Natural killer cell treated with Interleukin-12 subunit alpha and Interleukin-12 subunit beta and Interleukin-15 and Interleukin-18, amount 100 ng/mL, for 72 hours (primary cell): ENCODE results near the gene CRYBG3. TPM values are rescaled to one million over a fixed set of nuclear protein-coding genes. Genes with fewer than 3 reads are reported as not detected.

Source experiments
- ATAC-seq, 2 donors: fragments of 150-1000 bp; cut with Tn5 transposase in 1 of 2; sonication (Bioruptor Pico), chemical (Tn5 transposase) in 1 of 2; 2 replicates each; pipeline ENCODE4 v1.10.0; 2021
- DNase-seq: peaks from one replicate; pipeline ENCODE4 v3.0.0; 2022; ENCODE audit warnings: low spot score
- H3K27ac Mint-ChIP-seq, 2 donors: 1 replicate in 1 of 2; 2 replicates in 1 of 2; pipeline ENCODE4 v1.8.0; 2022; ENCODE audit warnings: mixed read lengths in 2 of 2, mild to moderate bottlenecking in 1 of 2, moderate library complexity in 1 of 2
- H3K27me3 Mint-ChIP-seq, 2 donors: 1 replicate in 1 of 2; 2 replicates in 1 of 2; pipeline ENCODE4 v1.8.0; 2022; ENCODE audit warnings: mixed read lengths in 2 of 2
- H3K36me3 Mint-ChIP-seq: one replicate; pipeline ENCODE4 v1.8.0; 2022; ENCODE audit warnings: mixed read lengths
- H3K4me1 Mint-ChIP-seq, 2 donors: 1 replicate in 1 of 2; 2 replicates in 1 of 2; pipeline ENCODE4 v1.8.0; 2022; ENCODE audit warnings: low read depth in 2 of 2, mixed read lengths in 2 of 2, mild to moderate bottlenecking in 1 of 2
- H3K4me3 Mint-ChIP-seq: one replicate; pipeline ENCODE4 v1.8.0; 2022; ENCODE audit warnings: mixed read lengths
- H3K9me3 Mint-ChIP-seq: 2 replicates; pipeline ENCODE4 v1.8.0; 2022; ENCODE audit warnings: mixed read lengths
- total RNA-seq, 2 donors: library from RNA; stranded (reverse); gene quantifications; one replicate each; pipeline ENCODE4 v1.2.3, GENCODE V29; 2022

The CRYBG3 gene
- total RNA-seq, 2 donors from 2014 or later: 1.1 TPM

DNA sequence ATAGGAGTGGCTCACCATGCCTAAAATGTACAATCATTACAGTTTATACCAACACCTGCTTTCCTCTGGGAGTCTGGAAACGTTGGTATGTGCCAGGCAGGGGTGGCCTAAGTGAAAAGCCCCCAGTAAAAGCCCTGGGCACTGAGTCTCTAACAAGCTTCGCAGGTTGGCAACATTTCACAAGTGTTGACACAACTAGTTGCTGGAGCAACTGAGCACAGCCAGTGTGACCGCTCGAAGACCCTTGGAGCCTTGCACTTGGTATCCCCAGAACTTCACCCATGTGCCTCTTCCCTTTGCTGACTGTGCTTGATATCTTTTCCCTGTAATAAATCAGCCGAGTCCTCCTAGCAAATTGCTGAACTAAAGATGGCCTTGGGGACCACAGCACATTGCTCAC lies 147.7 kb downstream of the CRYBG3 start:
- ATAC-seq: no peak
- no peak for DNase-seq
- Mint-ChIP-seq H3K27me3 (no peaks in the 10 kb centered on the region), H3K4me1 (peaks cover 23 to 42% of the 10 kb centered on the region in 2 donors), H3K9me3 (no peaks in the 10 kb centered on the region), H3K27ac (no peak overlapping the region), H3K4me3 (no peak overlapping the region), H3K36me3 (peaks cover 9% of the 10 kb centered on the region)

DNA sequence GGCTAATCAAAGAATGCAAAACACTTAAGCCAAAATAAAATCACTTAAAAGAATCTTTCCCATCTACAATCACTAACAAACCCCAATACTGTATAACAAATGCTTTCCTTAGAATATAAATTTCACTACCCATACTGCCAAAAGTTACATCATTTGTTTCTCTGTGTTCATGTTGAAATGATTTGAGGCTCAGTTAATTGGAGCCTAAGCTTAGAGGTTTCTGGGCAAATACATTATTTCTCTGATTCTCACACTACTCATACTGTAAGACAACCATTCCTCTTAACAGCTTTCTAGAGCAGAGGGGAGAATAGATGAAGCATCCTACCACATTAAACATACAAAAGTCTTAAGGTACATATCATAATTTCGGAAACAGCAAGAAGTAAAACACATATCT lies 148.3 kb downstream of the CRYBG3 start:
- no peak for ATAC-seq
- Mint-ChIP-seq H3K4me3 (peak overlapping the region; percentile 97), H3K27me3 (no peaks in the 10 kb centered on the region), H3K36me3 (peaks cover 9% of the 10 kb centered on the region), H3K4me1 (peaks cover 23 to 42% of the 10 kb centered on the region in 2 donors), H3K27ac (peak overlapping the region in 1 of 2 donors; percentile 89), H3K9me3 (no peaks in the 10 kb centered on the region)
- no peak for DNase-seq

DNA sequence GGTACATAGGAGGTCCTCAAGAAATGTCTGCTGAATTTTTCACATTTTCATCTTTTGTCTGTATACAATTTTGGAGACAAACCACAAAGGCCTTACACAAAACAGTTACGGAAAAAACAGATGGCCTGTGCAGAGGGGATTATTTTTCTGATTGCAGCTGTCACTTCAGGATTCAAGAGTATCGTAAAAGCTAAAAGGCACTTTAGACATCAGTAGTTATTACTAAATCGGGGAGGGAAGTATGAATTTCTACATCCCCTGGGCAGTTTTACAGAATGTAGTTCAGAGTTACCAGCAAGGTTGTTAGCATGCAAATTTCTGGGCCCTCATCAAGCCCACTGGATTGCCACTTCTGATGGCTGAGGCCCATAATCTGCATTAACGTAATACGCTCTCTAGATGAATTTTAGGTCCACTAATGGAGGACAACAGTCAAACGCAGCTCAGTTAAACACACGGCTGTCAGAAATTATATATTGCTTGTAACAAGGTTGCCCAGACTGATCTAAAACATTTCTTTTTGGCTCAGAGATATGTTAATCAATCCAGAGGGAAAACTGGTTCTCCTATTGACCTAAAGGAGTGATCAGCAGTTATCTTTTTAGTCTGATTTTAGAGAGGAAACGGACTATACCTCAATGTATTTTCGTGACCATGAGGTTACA lies 149.3 kb downstream of the CRYBG3 start:
- peak overlapping the region; percentile 76 to 89 for H3K27ac Mint-ChIP-seq
- H3K27me3 Mint-ChIP-seq: no peaks in the 10 kb centered on the region
- H3K9me3 Mint-ChIP-seq: no peaks in the 10 kb centered on the region
- DNase-seq: no peak
- no peak for ATAC-seq
- peak overlapping the region; percentile 97 for H3K4me3 Mint-ChIP-seq
- H3K36me3 Mint-ChIP-seq: peaks cover 4% of the 10 kb centered on the region
- H3K4me1 Mint-ChIP-seq: peaks cover 23 to 42% of the 10 kb centered on the region in 2 donors

DNA sequence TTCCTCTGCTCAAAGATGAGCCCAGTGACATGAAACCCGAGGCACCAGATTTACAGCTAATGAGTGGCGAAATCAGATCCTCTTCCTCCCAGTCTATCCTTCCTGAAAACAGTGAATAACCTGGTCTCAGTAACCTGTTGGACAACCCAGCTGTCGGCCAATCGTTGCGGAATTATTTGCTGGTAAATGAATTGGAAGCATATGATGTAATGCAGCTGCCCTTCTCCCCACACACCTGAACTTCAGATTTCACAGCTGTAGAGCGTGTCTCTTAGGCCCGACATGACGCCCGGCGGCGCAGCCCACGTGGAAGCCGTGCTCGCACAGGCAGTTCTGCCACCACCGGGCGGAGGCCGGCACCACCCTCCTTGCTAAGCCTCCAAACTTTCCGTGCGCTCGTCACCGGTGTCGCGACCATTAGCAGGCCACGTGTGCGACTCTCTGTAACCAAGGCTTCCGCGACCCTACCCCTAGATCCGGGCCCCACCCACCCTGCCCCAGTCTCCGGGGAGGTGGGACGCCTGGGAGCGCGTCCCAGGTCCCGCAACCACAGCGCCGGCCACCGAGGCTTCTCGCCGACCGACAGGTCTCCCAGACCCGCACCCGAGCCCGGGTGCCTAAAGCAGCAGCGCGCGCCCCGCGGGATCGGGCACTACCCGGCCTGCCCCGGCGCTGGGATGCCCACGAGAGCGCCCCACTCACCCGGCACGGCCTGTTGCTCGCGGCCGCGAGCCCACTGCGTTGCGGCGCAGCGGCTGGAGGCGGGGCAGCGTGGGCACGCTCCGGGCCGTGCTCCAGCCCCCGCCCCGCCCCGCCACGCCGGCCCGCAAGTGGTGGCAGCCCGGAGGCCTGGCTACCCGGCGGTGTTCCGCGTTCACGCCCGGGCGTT lies 150.1 kb downstream of the CRYBG3 start, which contains the start of gene RIOX2:
Gene RIOX2 (minus strand): TSS at position 753 of the 889 bp plus-strand sequence. CDS start 4,838 bp downstream, outside the sequence.
- Mint-ChIP-seq H3K4me3 (peak within 1 kb of the TSS; percentile 97), H3K4me1 (peaks cover 23 to 40% of the 10 kb centered on the region in 2 donors), H3K9me3 (no peaks in the 10 kb centered on the region), H3K27me3 (no peaks in the 10 kb centered on the region), H3K36me3 (peaks cover 2% of the 10 kb centered on the region), H3K27ac (peak within 1 kb of the TSS; percentile 76 to 89)
- DNase-seq: peak; percentile 80
- ATAC-seq: peak; percentile 95 to 96

DNA sequence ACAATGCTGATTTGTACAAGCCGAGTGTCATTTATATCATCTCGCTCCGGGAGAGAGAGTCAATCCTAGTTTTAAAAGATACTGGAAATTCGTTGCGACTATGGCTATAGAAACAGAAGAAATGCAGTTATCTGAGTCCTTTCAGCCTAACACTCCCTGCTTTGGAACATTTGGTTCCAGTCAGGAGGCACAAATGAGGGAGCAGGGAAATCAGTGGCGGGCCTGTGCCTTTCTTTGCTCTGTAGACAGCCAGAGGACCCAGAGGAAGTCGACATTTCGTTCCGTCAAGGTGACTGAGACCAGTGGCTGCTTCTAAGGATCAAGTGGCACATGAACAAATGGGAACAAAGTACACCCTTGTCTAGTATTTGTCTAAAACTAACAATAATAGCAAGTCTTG lies 151.2 kb downstream of the CRYBG3 start:
- H3K4me3 Mint-ChIP-seq: peak overlapping the region; percentile 67
- H3K9me3 Mint-ChIP-seq: no peaks in the 10 kb centered on the region
- H3K4me1 Mint-ChIP-seq: peaks cover 21 to 33% of the 10 kb centered on the region in 2 donors
- ATAC-seq (no peak), DNase-seq (no peak)
- H3K27me3 Mint-ChIP-seq: no peaks in the 10 kb centered on the region
- H3K36me3 Mint-ChIP-seq: no peaks in the 10 kb centered on the region
- peak overlapping the region in 1 of 2 donors; percentile 37 for H3K27ac Mint-ChIP-seq

DNA sequence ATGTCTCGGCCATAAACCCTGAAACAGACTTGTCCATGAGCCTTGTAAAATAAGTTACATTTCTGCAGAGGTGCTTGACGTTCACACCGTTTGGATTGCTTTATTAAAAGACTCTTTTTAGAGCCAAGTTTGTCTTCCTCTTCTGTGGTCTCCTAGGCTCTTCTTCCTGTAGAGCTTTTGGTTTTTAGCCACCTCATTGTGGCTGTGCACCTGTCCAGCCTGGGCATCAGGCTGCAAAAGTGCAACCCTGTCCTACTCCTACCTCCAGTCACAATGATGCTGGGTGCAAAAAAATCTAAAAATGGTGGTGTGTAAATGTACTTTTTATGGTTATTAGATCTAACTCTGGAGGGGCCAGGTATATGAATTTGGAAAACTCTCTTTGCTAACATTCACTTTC lies 153.2 kb downstream of the CRYBG3 start:
- Mint-ChIP-seq H3K27me3 (no peaks in the 10 kb centered on the region), H3K36me3 (no peaks in the 10 kb centered on the region), H3K9me3 (no peaks in the 10 kb centered on the region), H3K27ac (no peak overlapping the region), H3K4me1 (peaks cover 18 to 20% of the 10 kb centered on the region in 2 donors), H3K4me3 (no peak overlapping the region)
- DNase-seq: no peak
- no peak for ATAC-seq

DNA sequence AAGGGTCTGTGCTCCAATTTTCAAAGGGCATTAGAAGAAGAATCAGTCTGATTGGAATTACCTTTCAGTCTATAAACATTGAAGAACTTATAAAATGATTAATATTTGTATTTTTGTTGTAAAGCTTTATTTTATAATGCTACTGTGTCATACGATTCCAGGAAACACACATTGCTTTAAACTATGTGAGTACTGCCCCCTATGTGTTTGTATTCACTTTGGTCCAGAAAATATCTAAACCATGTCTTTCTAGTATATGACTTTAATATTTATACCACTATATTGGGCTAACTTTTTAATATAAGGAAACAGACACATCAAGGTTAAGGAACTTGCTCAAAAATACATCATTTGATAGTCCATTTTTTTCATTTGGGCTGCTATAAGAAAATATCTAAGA lies 153.7 kb downstream of the CRYBG3 start:
- Mint-ChIP-seq H3K27me3 (no peaks in the 10 kb centered on the region), H3K27ac (no peak overlapping the region), H3K4me1 (peaks cover 14 to 15% of the 10 kb centered on the region in 2 donors), H3K4me3 (no peak overlapping the region), H3K9me3 (no peaks in the 10 kb centered on the region), H3K36me3 (no peaks in the 10 kb centered on the region)
- DNase-seq (no peak), ATAC-seq (no peak)

DNA sequence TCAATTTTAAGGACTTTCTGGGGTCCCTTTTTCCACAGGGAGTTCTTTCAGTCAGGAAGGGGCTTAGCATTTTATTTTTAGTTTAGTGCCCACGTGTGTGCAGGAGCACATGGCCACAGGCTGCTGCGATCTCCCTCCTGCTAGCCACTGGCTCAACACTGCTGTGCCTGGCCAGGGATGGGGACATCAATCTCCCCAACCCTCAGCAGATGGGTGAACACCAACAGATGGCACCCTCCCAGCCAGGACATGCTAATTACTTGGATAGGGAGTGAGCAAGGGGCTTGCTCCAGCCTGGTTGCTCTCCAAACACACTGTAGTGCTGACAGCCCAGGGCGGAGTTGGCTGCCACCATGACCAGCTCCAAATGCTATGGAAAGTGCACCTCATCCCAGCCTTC lies 157.8 kb downstream of the CRYBG3 start:
- no peaks in the 10 kb centered on the region for H3K27me3 Mint-ChIP-seq
- no peak overlapping the region for H3K27ac Mint-ChIP-seq
- H3K4me3 Mint-ChIP-seq: no peak overlapping the region
- DNase-seq: no peak
- no peaks in the 10 kb centered on the region for H3K36me3 Mint-ChIP-seq
- no peaks in the 10 kb centered on the region for H3K9me3 Mint-ChIP-seq
- no peaks in the 10 kb centered on the region for H3K4me1 Mint-ChIP-seq
- no peak for ATAC-seq

DNA sequence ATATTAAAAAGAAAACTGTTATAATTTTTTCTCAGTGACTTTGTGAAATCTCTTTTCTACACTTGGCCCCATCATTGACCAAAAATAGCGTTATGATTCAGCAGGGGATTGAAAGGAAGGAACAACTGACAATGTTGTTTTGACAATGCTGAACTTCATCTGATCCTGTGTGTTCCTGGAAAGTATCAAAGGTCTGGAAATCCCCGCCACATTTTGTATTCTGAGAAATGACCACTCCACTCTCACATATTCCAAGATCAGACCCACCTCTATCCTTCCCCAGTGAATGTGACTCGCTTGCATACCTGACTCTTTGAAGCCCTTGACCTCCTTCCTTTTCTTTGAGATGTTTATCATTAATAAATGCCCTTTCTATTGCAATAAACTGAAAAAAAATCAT lies 160.1 kb downstream of the CRYBG3 start:
- Mint-ChIP-seq H3K4me1 (no peaks in the 10 kb centered on the region), H3K27me3 (peaks cover 0 to 2% of the 10 kb centered on the region in 2 donors), H3K9me3 (no peaks in the 10 kb centered on the region), H3K4me3 (no peak overlapping the region), H3K36me3 (no peaks in the 10 kb centered on the region), H3K27ac (no peak overlapping the region)
- ATAC-seq (peak in 1 of 2 donors; percentile 41), DNase-seq (no peak)

DNA sequence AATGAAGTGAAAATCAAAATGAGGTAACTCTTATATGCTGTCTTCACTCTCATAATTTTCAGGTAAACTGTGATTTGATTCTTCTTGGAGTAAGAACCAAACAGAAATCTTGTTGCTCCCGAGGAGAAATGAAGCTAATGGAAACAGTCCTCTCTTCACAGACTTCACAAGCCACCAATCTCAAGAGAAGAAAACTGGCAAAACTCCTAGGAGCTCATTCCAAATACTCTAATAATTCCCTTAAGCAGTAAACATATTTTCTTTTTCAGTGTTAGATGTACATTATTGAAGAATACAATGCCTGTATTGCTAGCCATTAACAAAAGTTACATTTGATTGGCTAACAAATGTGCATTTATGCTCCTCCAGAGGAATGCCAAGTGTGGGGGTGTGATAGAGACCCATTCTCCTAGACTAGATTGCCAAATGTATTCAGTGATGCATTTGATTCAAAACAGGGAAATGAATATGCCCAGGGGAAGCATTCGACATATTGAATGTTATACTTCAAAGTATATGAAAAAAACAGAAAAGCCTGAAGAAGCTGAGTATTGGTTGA lies 162.2 kb downstream of the CRYBG3 start:
- no peak overlapping the region for H3K4me3 Mint-ChIP-seq
- ATAC-seq (no peak), DNase-seq (no peak)
- H3K9me3 Mint-ChIP-seq: no peaks in the 10 kb centered on the region
- H3K27ac Mint-ChIP-seq: no peak overlapping the region
- H3K36me3 Mint-ChIP-seq: no peaks in the 10 kb centered on the region
- H3K27me3 Mint-ChIP-seq: peaks cover 0 to 2% of the 10 kb centered on the region in 2 donors
- H3K4me1 Mint-ChIP-seq: peaks cover 0 to 3% of the 10 kb centered on the region in 2 donors

DNA sequence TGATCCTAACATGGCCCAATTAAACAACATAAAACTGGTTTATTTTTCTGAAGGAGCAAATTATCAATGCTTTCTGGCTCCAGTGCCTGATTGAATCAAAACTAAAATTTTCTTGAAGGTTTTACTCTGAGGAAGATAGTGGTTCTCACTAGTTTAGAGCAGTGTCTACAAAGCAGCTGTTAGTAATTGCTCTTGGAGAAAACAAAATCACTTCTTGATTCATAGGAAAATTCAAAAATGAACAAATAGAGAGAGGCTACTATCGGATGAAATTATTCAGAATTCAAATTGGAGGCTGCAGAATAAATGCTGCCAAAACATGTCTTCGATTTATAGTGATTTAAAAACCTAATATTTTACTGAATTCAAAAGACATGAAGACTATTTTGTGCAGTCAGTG lies 165.5 kb downstream of the CRYBG3 start:
- Mint-ChIP-seq H3K4me3 (no peak overlapping the region), H3K4me1 (peaks cover 0 to 7% of the 10 kb centered on the region in 2 donors), H3K36me3 (no peaks in the 10 kb centered on the region), H3K9me3 (no peaks in the 10 kb centered on the region), H3K27ac (no peak overlapping the region), H3K27me3 (peaks cover 1 to 6% of the 10 kb centered on the region in 2 donors)
- ATAC-seq: no peak
- no peak for DNase-seq

DNA sequence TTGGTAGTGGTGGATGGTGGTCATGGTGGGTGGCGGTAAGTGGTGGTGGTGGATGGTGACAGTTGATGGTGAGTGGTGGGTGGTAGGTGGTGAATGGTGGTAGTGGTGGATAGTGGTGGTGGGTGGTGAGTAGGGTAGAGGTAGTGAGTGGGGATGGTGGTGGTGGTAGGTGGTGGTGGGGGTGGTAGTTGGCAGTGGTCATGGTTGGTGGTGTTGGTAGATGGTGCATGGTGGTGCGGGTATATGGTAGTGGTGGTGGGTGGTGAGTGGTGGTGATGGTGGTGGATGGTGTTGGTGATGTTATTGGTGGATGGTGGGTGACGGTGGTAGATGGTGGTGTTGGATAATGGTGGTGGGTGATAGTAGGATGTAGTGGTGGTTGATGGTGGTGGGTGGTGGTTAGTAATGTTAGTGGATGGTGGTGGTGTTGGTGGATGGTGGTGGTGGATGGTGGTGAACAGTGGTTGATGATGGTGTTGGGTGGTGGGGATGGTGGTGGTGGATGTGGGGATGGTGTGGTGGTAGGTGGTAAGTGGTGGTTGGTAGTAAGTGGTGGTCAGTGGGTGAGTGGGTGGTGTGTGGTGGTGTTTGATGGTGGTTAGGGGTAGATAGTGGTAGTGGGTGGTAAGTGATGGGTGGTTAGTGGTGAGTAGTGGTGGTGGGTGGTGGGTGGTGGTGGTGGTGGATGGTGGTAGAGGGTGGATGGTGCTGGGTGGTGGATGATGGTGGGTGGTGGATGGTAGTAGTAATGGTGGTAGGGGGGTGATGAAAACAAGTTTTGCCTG lies 167.2 kb downstream of the CRYBG3 start:
- Mint-ChIP-seq H3K4me1 (peaks cover 0 to 7% of the 10 kb centered on the region in 2 donors), H3K27me3 (peaks cover 8 to 18% of the 10 kb centered on the region in 2 donors), H3K4me3 (no peak overlapping the region), H3K9me3 (no peaks in the 10 kb centered on the region), H3K27ac (no peak overlapping the region), H3K36me3 (no peaks in the 10 kb centered on the region)
- ATAC-seq (peak in 1 of 2 donors; percentile 54), DNase-seq (no peak)

DNA sequence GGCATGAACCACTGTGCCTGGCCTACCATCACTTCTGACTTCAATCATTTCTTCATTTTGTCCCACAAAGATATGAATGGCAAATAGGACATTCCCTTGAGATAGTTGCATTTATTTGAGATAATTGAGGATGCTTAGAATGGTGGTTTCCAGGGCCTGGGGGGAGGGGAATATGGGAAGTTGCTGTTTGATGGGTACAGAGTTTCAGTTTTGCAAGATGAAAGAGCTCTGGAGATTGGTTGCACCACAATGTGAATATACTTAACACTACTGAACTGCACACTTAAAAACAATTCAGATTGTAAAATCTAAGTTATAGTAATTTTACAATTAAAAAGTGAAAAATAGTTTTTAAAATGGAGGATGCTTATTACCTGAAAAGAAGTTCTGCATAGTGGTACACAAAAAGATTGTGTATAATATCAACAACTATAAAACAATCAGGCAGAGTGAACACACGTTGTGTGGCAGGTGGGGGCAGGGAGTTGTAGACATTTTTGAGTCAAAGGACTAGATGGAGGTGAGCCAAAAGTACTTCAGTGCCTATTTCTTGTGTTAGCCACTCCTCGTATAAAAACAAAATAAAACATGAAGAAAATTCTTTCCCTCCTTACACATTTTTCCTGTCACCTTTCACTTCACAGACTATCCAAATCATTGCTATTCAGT lies 168.9 kb downstream of the CRYBG3 start:
- Mint-ChIP-seq H3K27ac (no peak overlapping the region), H3K4me3 (no peak overlapping the region), H3K9me3 (no peaks in the 10 kb centered on the region), H3K27me3 (peaks cover 6 to 22% of the 10 kb centered on the region in 2 donors), H3K36me3 (no peaks in the 10 kb centered on the region), H3K4me1 (peaks cover 0 to 7% of the 10 kb centered on the region in 2 donors)
- ATAC-seq: no peak
- no peak for DNase-seq
